ENCODE data around the gene NACAD.

GRCh38 chr7:45117582-45117981 is 28.8 kb upstream of the NACAD start:
- TF ChIP-seq, protein P1, sequence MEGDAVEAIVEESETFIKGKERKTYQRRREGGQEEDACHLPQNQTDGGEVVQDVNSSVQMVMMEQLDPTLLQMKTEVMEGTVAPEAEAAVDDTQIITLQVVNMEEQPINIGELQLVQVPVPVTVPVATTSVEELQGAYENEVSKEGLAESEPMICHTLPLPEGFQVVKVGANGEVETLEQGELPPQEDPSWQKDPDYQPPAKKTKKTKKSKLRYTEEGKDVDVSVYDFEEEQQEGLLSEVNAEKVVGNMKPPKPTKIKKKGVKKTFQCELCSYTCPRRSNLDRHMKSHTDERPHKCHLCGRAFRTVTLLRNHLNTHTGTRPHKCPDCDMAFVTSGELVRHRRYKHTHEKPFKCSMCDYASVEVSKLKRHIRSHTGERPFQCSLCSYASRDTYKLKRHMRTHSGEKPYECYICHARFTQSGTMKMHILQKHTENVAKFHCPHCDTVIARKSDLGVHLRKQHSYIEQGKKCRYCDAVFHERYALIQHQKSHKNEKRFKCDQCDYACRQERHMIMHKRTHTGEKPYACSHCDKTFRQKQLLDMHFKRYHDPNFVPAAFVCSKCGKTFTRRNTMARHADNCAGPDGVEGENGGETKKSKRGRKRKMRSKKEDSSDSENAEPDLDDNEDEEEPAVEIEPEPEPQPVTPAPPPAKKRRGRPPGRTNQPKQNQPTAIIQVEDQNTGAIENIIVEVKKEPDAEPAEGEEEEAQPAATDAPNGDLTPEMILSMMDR (IDR thresholded peaks at IDR 0.05; ENCODE audit: insufficient read depth, low read length), result no peak
- TF ChIP-seq GABPA (IDR thresholded peaks at IDR 0.05; ENCODE audit: low read depth) (no peak), POLR2AphosphoS5 (IDR thresholded peaks at IDR 0.05; ENCODE audit: low read depth) (no peak), REST (IDR thresholded peaks at IDR 0.05; ENCODE audit: insufficient replicate concordance, low read depth) (no peak)
